GM21447 (cell line): ENCODE data around the gene CATSPER1.

Experiments
- ATAC-seq: cut with Tn5 transposase; IDR thresholded peaks from one replicate; pipeline ENCODE4 v1.9.1; 2021; ENCODE audit not compliant: unreplicated experiment

Gene CATSPER1

DNA sequence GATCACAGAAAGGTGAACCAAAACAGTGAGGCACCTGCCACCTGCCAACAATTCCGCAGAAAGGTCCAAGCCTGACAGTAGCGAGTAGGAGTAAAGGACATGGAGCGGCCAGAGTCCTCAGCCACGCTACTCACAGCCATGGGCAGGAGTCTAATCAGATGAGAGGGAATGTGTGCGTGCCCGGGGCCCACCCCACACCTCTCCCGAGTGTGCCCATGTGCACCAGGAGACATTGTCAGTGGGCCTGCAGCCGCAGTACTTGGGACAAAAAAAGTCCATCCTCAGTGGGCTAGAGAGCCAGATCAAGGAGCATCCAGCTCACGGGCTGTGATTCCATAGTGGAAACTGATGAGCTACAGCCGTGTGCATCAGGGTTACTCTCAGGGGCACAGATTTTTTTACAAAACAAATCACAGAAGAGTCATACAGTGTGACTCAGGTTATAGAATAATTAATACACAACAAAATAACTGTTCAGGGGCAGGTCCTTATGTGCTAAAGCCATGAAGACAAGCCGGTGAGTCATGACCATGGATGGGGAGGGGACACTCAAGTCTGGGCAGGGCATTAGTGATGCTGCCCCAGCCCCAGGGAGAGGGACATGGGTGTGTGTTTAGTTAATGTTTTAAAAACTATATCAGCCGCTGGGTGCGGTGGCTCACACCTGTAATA, 52.7 kb downstream of the CATSPER1 start:
- no peak for ATAC-seq

DNA sequence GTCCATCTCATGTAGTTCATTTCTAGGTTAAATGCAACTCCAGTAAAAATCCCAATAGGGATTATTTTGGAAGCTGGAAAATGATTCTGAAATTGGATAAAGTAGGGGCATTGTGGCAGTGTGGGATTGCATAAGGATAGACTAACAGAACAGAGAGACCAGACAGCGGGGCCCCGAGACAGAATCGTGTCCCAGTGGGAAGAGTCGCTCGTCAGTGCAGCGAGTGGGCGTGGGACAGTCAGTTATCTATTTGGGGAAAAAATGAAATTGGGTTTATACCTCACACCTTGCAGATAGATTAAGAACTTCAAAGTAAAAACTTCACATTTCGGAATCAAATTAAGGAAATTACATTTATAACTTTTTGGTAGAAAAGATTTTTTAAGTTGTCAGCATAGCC, 54.2 kb downstream of the CATSPER1 start:
- ATAC-seq, result no peak

DNA sequence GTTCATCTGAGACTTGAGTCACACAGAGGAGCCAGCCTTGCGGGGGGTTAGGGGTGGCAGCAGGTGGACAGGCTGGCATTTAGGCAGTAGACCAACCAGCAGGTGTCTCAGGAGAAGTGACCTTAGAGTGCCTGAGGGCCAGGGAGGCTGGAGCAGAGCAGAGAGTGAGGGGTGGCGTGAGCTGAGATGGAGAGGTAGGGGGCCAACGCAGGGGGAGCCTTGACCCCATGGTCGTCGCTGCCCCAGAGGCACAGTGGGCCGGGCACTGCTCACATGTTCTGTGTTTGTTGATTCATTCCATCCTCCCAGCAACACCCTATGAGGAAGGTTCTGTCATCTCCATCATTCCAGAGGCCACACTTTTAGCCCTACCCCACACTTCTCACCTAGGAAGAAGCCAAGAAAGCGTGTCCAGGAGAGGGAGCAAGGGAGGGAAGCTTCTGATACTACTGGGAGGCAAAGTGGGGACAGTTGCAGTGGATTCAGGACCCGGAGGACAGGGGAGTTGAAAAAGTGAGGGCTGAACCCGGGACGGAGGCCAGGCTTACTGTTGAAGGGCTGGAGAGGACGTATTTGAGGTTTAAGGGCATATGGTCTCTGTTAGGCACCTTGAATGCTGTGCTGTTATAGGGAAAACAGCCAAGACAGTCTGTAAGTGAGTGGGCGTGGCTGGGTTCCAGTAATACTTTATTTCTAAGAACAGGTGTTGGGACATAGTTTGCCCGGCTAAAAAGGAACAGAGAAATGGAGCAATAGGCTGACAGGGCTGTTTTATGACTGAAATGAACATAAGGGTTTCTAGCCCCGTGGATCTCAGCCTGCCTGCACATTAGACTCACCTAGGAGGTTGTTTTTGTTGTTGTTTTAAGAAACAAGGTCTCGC, 57.4 kb downstream of the CATSPER1 start:
- ATAC-seq, result no peak

DNA sequence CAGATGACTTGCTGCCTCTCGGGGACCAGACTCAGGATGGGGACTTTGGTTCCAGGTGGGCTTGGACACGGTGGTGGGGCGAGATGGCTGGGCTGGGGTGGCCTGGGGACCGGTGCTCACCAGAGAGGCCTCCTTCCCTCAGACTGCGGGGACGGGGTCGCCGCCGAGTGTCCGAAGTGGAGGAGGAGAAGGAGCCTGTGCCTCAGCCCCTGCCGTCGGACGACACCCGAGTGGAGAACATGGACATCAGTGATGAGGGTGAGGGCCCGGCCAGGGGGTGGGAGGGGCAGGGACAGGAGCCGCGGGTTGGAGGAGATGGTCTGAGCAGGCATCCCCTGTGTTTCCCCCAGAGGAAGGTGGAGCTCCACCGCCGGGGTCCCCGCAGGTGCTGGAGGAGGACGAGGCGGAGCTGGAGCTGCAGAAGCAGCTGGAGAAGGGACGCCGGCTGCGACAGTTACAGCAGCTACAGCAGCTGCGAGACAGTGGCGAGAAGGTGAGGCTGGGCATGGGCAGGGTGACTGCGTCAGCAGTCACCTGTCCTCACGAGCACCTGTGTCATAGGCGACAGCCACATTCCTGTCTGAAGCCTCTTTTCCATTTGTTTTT, 58.8 kb downstream of the CATSPER1 start:
- no peak for ATAC-seq
